OCI-LY7 (cell line): Measurements from ENCODE around the gene ADGRD1. TPM values are rescaled to one million over a fixed set of nuclear protein-coding genes. Genes with fewer than 3 reads are reported as not detected.

ENCODE experiments used
- BruUV-seq: library from RNA; stranded (reverse); fragments of 400-500 nt; replicated peaks from 2 replicates; lab custom pipeline; 2021; lab: Mats Ljungman, UMichigan
- CTCF ChIA-PET: fragments of 300-600 bp; sonication (Branson Sonifier 250); formaldehyde crosslinking; loops from one replicate; lab custom pipeline; 2022; ENCODE audit warnings: antibody characterized with exemption; ENCODE audit not compliant: unreplicated experiment; lab: Charles Lee
- POLR2A ChIA-PET: fragments of 300-600 bp; sonication (Branson Sonifier 250); formaldehyde crosslinking; loops from one replicate; lab custom pipeline; 2022; ENCODE audit warnings: antibody characterized with exemption; lab: Charles Lee
- DNase-seq: peaks from one replicate; pipeline ENCODE4 v3.0.0-alpha.2; 2015; ENCODE audit warnings: low spot score
- H2AFZ ChIP-seq: fragments of 200-600 bp; sonication (generic), shearing (Covaris generic); 2 replicates; pipeline ENCODE4 v1.6.1; 2014; ENCODE audit warnings: mild to moderate bottlenecking, antibody characterized with exemption, low read length, moderate library complexity
- H3K27ac ChIP-seq: fragments of 200-600 bp; sonication (generic); 2 replicates; pipeline ENCODE4 v1.5.1; 2014; ENCODE audit warnings: mixed run types, low read depth, mild to moderate bottlenecking, moderate library complexity, low read length, inconsistent platforms; ENCODE audit not compliant: poor library complexity, severe bottlenecking
- H3K36me3 ChIP-seq: fragments of 200-600 bp; sonication (generic); 2 replicates; pipeline ENCODE4 v1.6.1; 2014; ENCODE audit warnings: mild to moderate bottlenecking, antibody characterized with exemption, low read length, moderate library complexity, mixed read lengths; ENCODE audit not compliant: insufficient read depth
- H3K4me1 ChIP-seq: fragments of 200-600 bp; sonication (generic); 2 replicates; pipeline ENCODE4 v1.5.1; 2014; ENCODE audit warnings: mild to moderate bottlenecking, low read length; ENCODE audit not compliant: insufficient read depth, poor library complexity, severe bottlenecking
- H3K4me2 ChIP-seq: fragments of 200-600 bp; sonication (generic); 2 replicates; pipeline ENCODE4 v1.6.1; 2014; ENCODE audit warnings: mild to moderate bottlenecking, low read length
- H3K4me3 ChIP-seq: fragments of 200-600 bp; sonication (generic); 2 replicates; pipeline ENCODE4 v1.5.1; 2014; ENCODE audit warnings: mild to moderate bottlenecking, low read depth, low read length; ENCODE audit not compliant: poor library complexity, severe bottlenecking
- H3K79me2 ChIP-seq: fragments of 200-600 bp; sonication (generic); 2 replicates; pipeline ENCODE4 v1.6.1; 2016; ENCODE audit warnings: low read depth, mild to moderate bottlenecking, low read length, moderate library complexity, mixed read lengths; ENCODE audit not compliant: insufficient read depth
- H3K9me2 ChIP-seq: fragments of 200-600 bp; sonication (generic); 2 replicates; pipeline ENCODE4 v1.6.1; 2016; ENCODE audit warnings: mild to moderate bottlenecking, low read length, mixed read lengths; ENCODE audit not compliant: insufficient read depth
- H3K9me3 ChIP-seq: fragments of 200-600 bp; sonication (generic); 2 replicates; pipeline ENCODE4 v1.6.1; 2014; ENCODE audit warnings: mild to moderate bottlenecking, mixed run types, low read length, mixed read lengths
- H4K20me1 ChIP-seq: fragments of 200-600 bp; sonication (generic); 2 replicates; pipeline ENCODE4 v1.6.1; 2014; ENCODE audit warnings: mild to moderate bottlenecking, antibody characterized with exemption, low read length, moderate library complexity, mixed read lengths; ENCODE audit not compliant: insufficient read depth
- CTCF ChIP-seq: fragments of 200-600 bp; sonication (generic); conservative IDR thresholded peaks from 2 replicates; pipeline ENCODE4 v1.5.1; 2014; ENCODE audit warnings: mild to moderate bottlenecking, antibody characterized with exemption, low read length, moderate library complexity, mixed read lengths
- EZH2phosphoT487 ChIP-seq: fragments of 200-600 bp; sonication (generic); IDR thresholded peaks from 2 replicates; pipeline ENCODE4 v1.6.1; 2018; ENCODE audit warnings: low read depth, borderline replicate concordance, mild to moderate bottlenecking, mixed run types, antibody characterized with exemption, low read length, moderate library complexity, mixed read lengths
- intact Hi-C: fragments of 100-400 bp; cut with micrococcal nuclease; formaldehyde crosslinking; loops from one replicate; pipeline ENCODE4 v1.10.0; 2022; ENCODE audit not compliant: unreplicated experiment
- total RNA-seq, 2 experiments: library from RNA; depleted of rRNA in 1 of 2; stranded (reverse); fragments of >200 nt in 1 of 2; shearing (Covaris generic) in 1 of 2; gene quantifications; 2 replicates each; pipeline ENCODE4 v1.2.3, GENCODE V29; 2014 to 2022

ADGRD1 gene
- total RNA-seq, 2 experiments from 2014 or later: 1.0 to 1.7 TPM

- no peak for DNase-seq
- BruUV-seq: no TSS peak
- no peaks in the 10 kb centered on the region for H3K9me2 ChIP-seq
- no peak overlapping the region for H3K4me3 ChIP-seq
- POLR2A ChIA-PET: no interaction called here
- H4K20me1 ChIP-seq: no peaks in the 10 kb centered on the region
- no peak overlapping the region for H2AFZ ChIP-seq
- TF ChIP-seq EZH2phosphoT487 (no peak), CTCF (no peak)
- intact Hi-C loops: no loop called here
- no peak overlapping the region for H3K4me2 ChIP-seq
- H3K4me1 ChIP-seq: peaks cover 5% of the 10 kb centered on the region
- no peak overlapping the region for H3K27ac ChIP-seq
- no peaks in the 10 kb centered on the region for H3K36me3 ChIP-seq
- 0 out of 2 replicates have a peak, but pooled peaks cover 4% of the 10 kb centered on the region for H3K9me3 ChIP-seq
- H3K79me2 ChIP-seq: no peaks in the 10 kb centered on the region
- CTCF ChIA-PET: interaction anchor here (0.6 kb wide), 1 partner anchor 1433 kb away, joined by 3 read pairs; no protein-coding TSS in a partner anchor
Measured at GRCh38 chr12:131066207-131066885, 112.6 kb downstream of the ADGRD1 start.

DNA sequence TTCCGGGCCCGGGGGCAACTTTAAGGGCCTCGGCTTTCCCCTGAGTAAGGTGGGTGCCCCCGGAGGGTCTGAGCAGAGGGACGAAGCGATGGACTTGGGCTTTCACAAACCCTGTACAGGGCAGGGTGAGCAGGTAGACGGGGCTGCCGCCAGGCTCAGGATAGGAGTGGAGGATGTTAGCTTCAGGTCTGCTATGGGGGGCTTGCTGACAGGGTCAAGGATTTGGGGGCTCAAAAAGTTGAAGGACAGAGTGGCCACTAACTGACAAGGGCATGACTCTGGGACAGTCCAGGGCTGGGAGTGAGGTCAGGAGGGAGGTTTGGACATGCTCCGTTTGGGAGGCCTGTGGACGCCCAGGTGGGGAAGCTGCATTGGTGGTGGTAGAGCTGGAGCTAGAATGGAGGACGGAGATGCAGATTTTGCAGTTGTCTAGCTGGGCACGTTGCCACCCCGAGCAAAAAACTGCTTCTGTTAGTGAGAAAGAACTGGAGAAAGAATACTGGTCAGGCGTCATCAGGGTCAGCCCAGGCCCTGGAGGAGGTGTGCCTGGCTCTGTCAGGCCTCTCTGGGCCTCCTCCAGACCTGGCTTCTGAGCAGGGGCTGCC lies 113.3 kb downstream of the ADGRD1 start:
- no peaks in the 10 kb centered on the region for H3K79me2 ChIP-seq
- no peak overlapping the region for H3K4me2 ChIP-seq
- no TSS peak for BruUV-seq
- H3K9me2 ChIP-seq: no peaks in the 10 kb centered on the region
- no peak for DNase-seq
- CTCF ChIA-PET: no interaction called here
- H4K20me1 ChIP-seq: no peaks in the 10 kb centered on the region
- POLR2A ChIA-PET: no interaction called here
- no peaks in the 10 kb centered on the region for H3K36me3 ChIP-seq
- 0 out of 2 replicates have a peak, but pooled peaks cover 4% of the 10 kb centered on the region for H3K9me3 ChIP-seq
- H3K4me3 ChIP-seq: no peak overlapping the region
- peaks cover 5% of the 10 kb centered on the region for H3K4me1 ChIP-seq
- intact Hi-C loops: no loop called here
- no peak overlapping the region for H3K27ac ChIP-seq
- H2AFZ ChIP-seq: no peak overlapping the region
- TF ChIP-seq EZH2phosphoT487 (no peak), CTCF (no peak)
